ENCODE results near the gene ICAM2. TPM values are rescaled to one million over a fixed set of nuclear protein-coding genes. Genes with fewer than 3 reads are reported as not detected.

The ICAM2 gene
- total RNA-seq, 1 experiment from 2014 or later: 0.33 TPM

- H3K9me3 Mint-ChIP-seq: no peaks in the 10 kb centered on the region
- no peak overlapping the region for H3K27ac Mint-ChIP-seq
- POLR2A ChIA-PET: interaction anchor here (1.2 kb wide), 1 partner anchor 133 kb away, joined by 3 read pairs; no protein-coding TSS in a partner anchor
- TF ChIP-seq FOXP4 (CRISPR knock-in tag; IDR thresholded peaks at IDR 0.05) (no peak), CTCF (IDR thresholded peaks at IDR 0.05) (no peak), NFE2L1 (CRISPR knock-in tag; IDR thresholded peaks at IDR 0.05) (no peak), MXD4 (CRISPR knock-in tag; IDR thresholded peaks at IDR 0.05; ENCODE audit: borderline replicate concordance) (no peak), RORB (CRISPR knock-in tag; IDR thresholded peaks at IDR 0.05) (no peak), GABPB1 (CRISPR knock-in tag; IDR thresholded peaks at IDR 0.05) (no peak), MYBL2 (CRISPR knock-in tag; IDR thresholded peaks at IDR 0.05) (peak; percentile 69; the same call in 1 of the 2 replicates), IRF1 (CRISPR knock-in tag; IDR thresholded peaks at IDR 0.05) (0 out of 2 replicates have a peak, but pooled peaks have one; percentile 40), TP53 (CRISPR knock-in tag; IDR thresholded peaks at IDR 0.05) (peak; percentile 2; the same call in 1 of the 2 replicates), NR2C2 (CRISPR knock-in tag; IDR thresholded peaks at IDR 0.05) (no peak), SMAD3 (CRISPR knock-in tag; IDR thresholded peaks at IDR 0.05; ENCODE audit: borderline replicate concordance) (peak; percentile 39; the same call in 1 of the 2 replicates), FOXP1 (CRISPR knock-in tag; IDR thresholded peaks at IDR 0.05; ENCODE audit: borderline replicate concordance) (0 out of 2 replicates have a peak, but pooled peaks have one; percentile 35), ZNF219 (CRISPR knock-in tag; IDR thresholded peaks at IDR 0.05; ENCODE audit: borderline replicate concordance) (no peak), ZBTB43 (CRISPR knock-in tag; IDR thresholded peaks at IDR 0.05) (0 out of 2 replicates have a peak, but pooled peaks have one; percentile 41)
- no peak for DNase-seq (ENCODE audit: low spot score)
- peaks cover 43% of the 10 kb centered on the region for H3K27me3 Mint-ChIP-seq (ENCODE audit: low read depth)
- CTCF ChIA-PET: interaction anchor here (1.2 to 8.7 kb wide), 9 partner anchors 12 to 136 kb away, joined by 4 to 46 read pairs (median 6); partner anchors contain the start of genes GH1 and GH2
- peak; percentile 8; the same call in 1 of the 2 replicates for ATAC-seq
- H3K36me3 Mint-ChIP-seq: no peaks in the 10 kb centered on the region
- H3K4me3 Mint-ChIP-seq: peak overlapping the region; percentile 86
- peaks cover 16% of the 10 kb centered on the region for H3K4me1 Mint-ChIP-seq
These were observed 22.9 kb downstream of the ICAM2 start for GRCh38 chr17:63997341-63998048.

- H3K27me3 Mint-ChIP-seq (ENCODE audit: low read depth): peaks cover 49% of the 10 kb centered on the region
- ChIA-PET CTCF (interaction anchor here (0.9 to 8.7 kb wide), 11 partner anchors 11 to 137 kb away, joined by 3 to 46 read pairs (median 6); partner anchors contain the start of genes GH1 and GH2), POLR2A (no interaction called here)
- no peaks in the 10 kb centered on the region for H3K9me3 Mint-ChIP-seq
- peaks cover 16% of the 10 kb centered on the region for H3K4me1 Mint-ChIP-seq
- H3K36me3 Mint-ChIP-seq: no peaks in the 10 kb centered on the region
- peak overlapping the region; percentile 86 for H3K4me3 Mint-ChIP-seq
- H3K27ac Mint-ChIP-seq: no peak overlapping the region
- ATAC-seq (no peak), DNase-seq (ENCODE audit: low spot score) (no peak)
- no peak for TF ChIP-seq MXD4 (CRISPR knock-in tag; IDR thresholded peaks at IDR 0.05; ENCODE audit: borderline replicate concordance)
- no peak for TF ChIP-seq OVOL2 (CRISPR knock-in tag; IDR thresholded peaks at IDR 0.05; ENCODE audit: borderline replicate concordance)
- no peak for TF ChIP-seq GTF2I (CRISPR knock-in tag; conservative IDR thresholded peaks at IDR 0.05)
- TF ChIP-seq TEAD1 (CRISPR knock-in tag; IDR thresholded peaks at IDR 0.05): no peak
- no peak for TF ChIP-seq CDX4 (CRISPR knock-in tag; IDR thresholded peaks at IDR 0.05; ENCODE audit: borderline replicate concordance)
- TF ChIP-seq JAZF1 (CRISPR knock-in tag; IDR thresholded peaks at IDR 0.05): no peak
- TF ChIP-seq IRF2 (CRISPR knock-in tag; IDR thresholded peaks at IDR 0.05; ENCODE audit: borderline replicate concordance, low read depth): no peak
- no peak for TF ChIP-seq MLX (CRISPR knock-in tag; IDR thresholded peaks at IDR 0.05)
- no peak for TF ChIP-seq FOXK1 (CRISPR knock-in tag; IDR thresholded peaks at IDR 0.05)
- no peak for TF ChIP-seq ZNF423 (CRISPR knock-in tag; IDR thresholded peaks at IDR 0.05)
- no peak for TF ChIP-seq EMX1 (CRISPR knock-in tag; IDR thresholded peaks at IDR 0.05)
- no peak for TF ChIP-seq ATF2 (CRISPR knock-in tag; IDR thresholded peaks at IDR 0.05; ENCODE audit: borderline replicate concordance, low read depth)
These were observed 23.8 kb downstream of the ICAM2 start for GRCh38 chr17:63996430-63997182.
